Coronary artery (tissue), 2 donors: ENCODE data around the gene HVCN1.

Source experiments
- DNase-seq: peaks from one replicate; pipeline ENCODE4 v3.0.0-alpha.2; 2017; ENCODE audit warnings: low spot score
- H3K27ac ChIP-seq, 2 donors: fragments of 200-600 bp; sonication (generic); one replicate each; pipeline ENCODE4 v1.5.1; 2016 to 2019
- H3K4me3 ChIP-seq: fragments of 200-600 bp; sonication (generic); 2 replicates; pipeline ENCODE4 v1.5.1; 2016; ENCODE audit warnings: mild to moderate bottlenecking, moderate library complexity
- TF ChIP-seq, protein P1 (sequence below): fragments of 200-600 bp; sonication (generic); IDR thresholded peaks from one replicate; pipeline ENCODE4 v1.5.1; 2019; ENCODE audit warnings: antibody characterized with exemption

HVCN1 gene

DNA sequence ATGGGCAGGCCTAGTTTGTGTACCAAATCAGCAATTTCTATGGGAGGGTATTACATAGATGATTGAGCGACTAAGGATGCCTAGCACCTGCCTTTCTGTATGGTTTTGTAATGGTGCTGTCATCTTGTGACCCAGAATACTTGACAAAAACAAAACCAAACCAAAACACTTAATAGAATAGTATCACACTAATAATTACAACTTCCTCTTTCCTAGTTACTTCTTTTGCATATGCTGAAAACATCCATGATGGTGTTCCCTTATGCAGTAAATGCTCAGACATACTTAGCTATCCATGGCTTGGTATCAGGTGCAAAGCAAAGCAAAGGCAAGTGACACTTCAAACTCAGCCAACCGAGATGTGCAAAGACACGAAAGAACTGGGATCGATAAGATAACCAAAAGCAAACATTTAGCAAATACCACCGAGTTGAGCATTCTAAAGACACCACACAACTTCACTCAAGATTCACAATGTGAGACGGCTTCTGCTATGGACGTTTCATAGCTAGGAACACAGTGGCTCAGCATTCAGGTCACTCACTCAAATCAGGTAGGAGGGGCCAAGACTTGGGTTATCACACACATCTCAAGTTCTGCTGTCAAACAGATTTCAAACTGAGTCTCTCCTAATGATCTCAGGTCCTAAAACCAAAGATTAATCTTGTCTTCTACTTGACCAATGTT is 29.4 kb upstream of the HVCN1 start:
- no peak for DNase-seq
- Histone ChIP-seq H3K27ac (no peak overlapping the region), H3K4me3 (no peak overlapping the region)
- TF ChIP-seq, protein P1, sequence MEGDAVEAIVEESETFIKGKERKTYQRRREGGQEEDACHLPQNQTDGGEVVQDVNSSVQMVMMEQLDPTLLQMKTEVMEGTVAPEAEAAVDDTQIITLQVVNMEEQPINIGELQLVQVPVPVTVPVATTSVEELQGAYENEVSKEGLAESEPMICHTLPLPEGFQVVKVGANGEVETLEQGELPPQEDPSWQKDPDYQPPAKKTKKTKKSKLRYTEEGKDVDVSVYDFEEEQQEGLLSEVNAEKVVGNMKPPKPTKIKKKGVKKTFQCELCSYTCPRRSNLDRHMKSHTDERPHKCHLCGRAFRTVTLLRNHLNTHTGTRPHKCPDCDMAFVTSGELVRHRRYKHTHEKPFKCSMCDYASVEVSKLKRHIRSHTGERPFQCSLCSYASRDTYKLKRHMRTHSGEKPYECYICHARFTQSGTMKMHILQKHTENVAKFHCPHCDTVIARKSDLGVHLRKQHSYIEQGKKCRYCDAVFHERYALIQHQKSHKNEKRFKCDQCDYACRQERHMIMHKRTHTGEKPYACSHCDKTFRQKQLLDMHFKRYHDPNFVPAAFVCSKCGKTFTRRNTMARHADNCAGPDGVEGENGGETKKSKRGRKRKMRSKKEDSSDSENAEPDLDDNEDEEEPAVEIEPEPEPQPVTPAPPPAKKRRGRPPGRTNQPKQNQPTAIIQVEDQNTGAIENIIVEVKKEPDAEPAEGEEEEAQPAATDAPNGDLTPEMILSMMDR: no peak

DNA sequence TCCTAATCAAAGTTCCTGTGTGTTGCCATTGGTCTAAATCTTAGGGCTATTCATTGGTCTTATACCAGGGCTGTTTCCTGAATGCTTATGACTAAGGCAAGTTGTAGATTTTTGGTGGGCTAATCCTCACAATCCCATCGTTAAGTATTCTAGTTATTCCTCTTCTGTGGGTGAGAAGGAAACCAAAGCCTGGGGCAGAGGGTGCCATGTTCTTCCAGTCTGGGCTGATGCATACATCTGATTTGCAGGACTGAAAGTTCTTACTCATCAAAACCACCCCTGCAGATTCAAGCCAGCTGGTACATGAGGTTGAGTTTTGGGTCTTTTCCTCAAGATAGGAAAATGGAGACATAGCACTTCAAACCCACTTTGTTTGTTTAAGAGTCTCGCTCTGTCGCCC is 28.1 kb upstream of the HVCN1 start:
- no peak for DNase-seq
- H3K4me3 ChIP-seq: no peak overlapping the region
- TF ChIP-seq, protein P1: no peak
- no peak overlapping the region for H3K27ac ChIP-seq

DNA sequence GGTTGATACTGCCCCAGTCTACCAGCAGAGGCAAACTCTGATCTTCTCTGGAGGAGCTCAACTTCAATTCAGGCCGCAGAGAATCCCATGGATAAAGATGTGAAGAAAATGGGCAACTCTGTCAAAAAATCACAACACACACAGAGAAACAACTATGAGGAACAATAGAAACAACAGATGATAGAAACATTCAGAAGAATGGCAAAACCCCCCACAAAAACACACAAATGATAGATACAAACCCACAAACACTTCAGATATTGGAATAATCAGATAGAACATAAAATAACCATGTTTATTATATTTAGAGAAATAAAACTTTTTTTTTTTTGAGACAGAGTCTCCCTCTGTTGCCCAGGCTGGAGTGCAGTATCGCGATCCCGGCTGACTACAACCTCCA is 20.0 kb upstream of the HVCN1 start:
- no peak for DNase-seq
- TF ChIP-seq, protein P1: no peak
- Histone ChIP-seq H3K27ac (no peak overlapping the region), H3K4me3 (no peak overlapping the region)

DNA sequence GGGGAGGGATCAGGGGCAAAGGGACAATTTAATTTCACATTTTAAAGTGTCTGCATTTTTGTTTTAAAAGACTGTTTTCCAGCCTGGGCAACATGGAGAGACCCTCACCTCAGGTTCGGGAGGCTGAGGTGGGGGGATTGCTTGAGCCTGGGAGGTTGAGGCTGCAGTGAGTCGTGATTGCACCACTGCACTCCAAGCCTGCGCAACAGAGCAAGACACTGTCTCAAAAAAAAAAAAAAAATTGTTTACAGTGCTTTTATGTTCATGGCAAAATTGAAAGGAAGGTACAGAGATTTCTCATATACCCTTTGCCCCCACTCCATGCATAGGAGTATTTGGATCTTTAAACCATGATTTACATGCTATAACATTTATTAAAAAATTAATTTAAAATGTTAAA is 16.4 kb upstream of the HVCN1 start:
- no peak overlapping the region for H3K27ac ChIP-seq

DNA sequence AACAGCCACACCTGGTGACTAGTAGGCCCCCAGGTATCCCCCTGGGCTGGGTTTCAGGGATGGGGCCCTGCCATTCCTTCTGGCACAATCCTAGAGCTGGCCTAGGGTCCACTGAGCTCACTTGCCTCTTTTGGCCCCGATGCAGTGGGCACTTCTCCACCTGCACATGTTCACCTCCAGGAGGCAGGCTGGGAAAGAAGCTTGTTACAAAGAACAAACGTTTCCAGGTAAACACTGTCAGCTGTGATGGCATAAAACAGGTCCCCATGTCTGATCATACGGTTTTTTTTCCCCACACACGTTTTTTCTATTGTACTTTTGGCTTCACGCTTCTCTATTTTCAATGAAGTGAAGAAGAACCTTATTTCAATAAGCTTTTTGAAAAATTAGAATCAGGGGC is 15.8 kb upstream of the HVCN1 start:
- TF ChIP-seq, protein P1: no peak
- DNase-seq: no peak
- no peak overlapping the region for H3K4me3 ChIP-seq
- H3K27ac ChIP-seq: no peak overlapping the region

More for the DNA sequence above, 16.4 kb upstream of the HVCN1 start:
- H3K4me3 ChIP-seq: no peak overlapping the region
- DNase-seq: no peak
- TF ChIP-seq, protein P1: no peak

DNA sequence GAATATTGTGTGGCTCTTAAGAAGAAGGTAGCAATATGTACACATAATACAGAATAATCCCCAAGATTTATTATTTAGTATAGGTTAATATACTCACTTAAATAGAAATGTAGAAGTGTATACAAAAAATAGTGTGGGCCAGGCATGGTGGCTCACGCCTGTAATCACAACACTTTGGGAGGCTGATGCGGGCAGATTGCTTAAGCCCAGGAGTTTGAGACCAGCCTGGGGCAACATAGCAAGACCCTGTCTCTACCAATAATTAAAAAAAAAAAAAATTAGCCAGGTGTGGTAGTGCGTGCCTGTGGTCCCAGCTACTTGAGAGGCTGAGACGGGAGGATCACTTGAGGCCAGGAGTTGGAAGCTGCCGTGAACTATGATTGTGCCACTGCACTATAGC is 15.3 kb upstream of the HVCN1 start:
- Histone ChIP-seq H3K4me3 (no peak overlapping the region), H3K27ac (no peak overlapping the region)
- TF ChIP-seq, protein P1: no peak
- no peak for DNase-seq

DNA sequence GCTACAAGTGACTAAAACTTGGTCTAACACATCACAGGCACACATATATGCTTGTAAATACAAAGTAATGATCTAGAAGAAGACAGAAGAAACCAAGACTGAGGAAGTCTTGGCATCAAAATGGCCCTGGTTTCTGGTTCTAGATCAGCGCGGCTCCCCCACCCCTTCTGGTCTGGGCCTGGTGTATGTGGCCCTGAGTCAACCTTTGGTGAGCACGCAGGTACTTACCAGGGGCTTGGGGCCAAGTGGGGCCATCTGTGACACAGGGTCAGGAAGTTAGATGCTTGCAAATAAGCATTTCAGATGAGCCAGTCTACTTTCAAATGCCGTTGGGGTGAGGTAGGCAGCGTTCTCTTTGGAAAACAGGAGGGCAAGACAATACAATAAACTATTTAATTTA is 13.2 kb upstream of the HVCN1 start:
- no peak for DNase-seq
- TF ChIP-seq, protein P1: no peak
- Histone ChIP-seq H3K27ac (no peak overlapping the region), H3K4me3 (no peak overlapping the region)
